Uterus (tissue), 4 donors: ENCODE data around the gene OBP2B. TPM values are rescaled to one million over a fixed set of nuclear protein-coding genes. Genes with fewer than 3 reads are reported as not detected.
"Not testable (repeated sequence)": the region's sequence is repeated elsewhere in the genome, so short reads cannot be mapped to it uniquely, and the experiment has no call there.

Experiments
- DNase-seq, 2 donors: peaks; one replicate each; pipeline ENCODE4 v3.0.0-alpha.2; 2019 to 2020
- H3K27ac ChIP-seq, 2 donors: fragments of 200-600 bp; sonication (generic); 1 replicate in 1 of 2; 2 replicates in 1 of 2; pipeline ENCODE4 v1.5.1; 2016 to 2018
- H3K27me3 ChIP-seq, 2 donors: fragments of 200-600 bp; sonication (generic); one replicate each; pipeline ENCODE4 v1.5.1; 2018 to 2019; ENCODE audit warnings: control low read depth in 1 of 2
- H3K36me3 ChIP-seq, 2 donors: fragments of 200-600 bp; sonication (generic); one replicate each; pipeline ENCODE4 v1.5.1; 2019; ENCODE audit warnings: control low read depth in 1 of 2
- H3K4me1 ChIP-seq, 2 donors: fragments of 200-600 bp; sonication (generic); one replicate each; pipeline ENCODE4 v1.5.1; 2018 to 2019; ENCODE audit warnings: control low read depth in 1 of 2
- H3K4me3 ChIP-seq, 2 donors: fragments of 200-600 bp; sonication (generic); 1 replicate in 1 of 2; 2 replicates in 1 of 2; pipeline ENCODE4 v1.5.1; 2018 to 2019; ENCODE audit warnings: mild to moderate bottlenecking in 1 of 2
- H3K9me3 ChIP-seq, 2 donors: fragments of 200-600 bp; sonication (generic); one replicate each; pipeline ENCODE4 v1.5.1; 2019; ENCODE audit warnings: control low read depth in 1 of 2
- CTCF ChIP-seq, 4 experiments: fragments of 200-600 bp in 2 of 4; fragments of 450-650 bp in 2 of 4; sonication (generic) in 2 of 4; IDR thresholded peaks; one replicate each; pipeline ENCODE4 v1.5.1; 2016 to 2019; ENCODE audit warnings: antibody characterized with exemption in 4 of 4, mild to moderate bottlenecking in 2 of 4, moderate library complexity in 1 of 4
- POLR2A ChIP-seq, 2 donors: fragments of 450-650 bp; IDR thresholded peaks; one replicate each; pipeline ENCODE4 v1.6.1; 2016; ENCODE audit warnings: antibody characterized with exemption in 2 of 2, mild to moderate bottlenecking in 1 of 2, moderate library complexity in 1 of 2
- intact Hi-C: fragments of 100-400 bp; cut with DNase I; formaldehyde crosslinking; loops from one replicate; pipeline ENCODE4 v1.15.1; 2023; ENCODE audit warnings: low total_unique reads
- total RNA-seq, 4 donors: library from RNA; depleted of rRNA in 3 of 4; stranded (reverse); fragments of >200 nt in 3 of 4; gene quantifications; one replicate each; pipeline versions ENCODE4 v1.1.0 to v1.2.4, GENCODE V29; 2014 to 2023
- donor health status: DM: yes; HTN: yes; CAD: no.

The OBP2B gene
- total RNA-seq, 4 donors from 2014 or later = not detected

- peak; percentile 81 to 84 for DNase-seq
- intact Hi-C loops = no loop called here
These were observed 29.3 kb upstream of the OBP2B start for GRCh38 chr9:133238272-133238850.

GRCh38 chr9:133237035-133237731 is 28.1 kb upstream of the OBP2B start:
- DNase-seq = peak in 1 of 2 donors; percentile 11
- H3K36me3 ChIP-seq = no peaks in the 10 kb centered on the region
- peaks cover 0 to 6% of the 10 kb centered on the region in 2 donors for H3K4me1 ChIP-seq
- TF ChIP-seq POLR2A (IDR thresholded peaks at IDR 0.05) (no peak), CTCF (IDR thresholded peaks at IDR 0.05) (no peak)
- peak overlapping the region; percentile 73 to 78 for H3K27ac ChIP-seq
- no peaks in the 10 kb centered on the region for H3K27me3 ChIP-seq
- intact Hi-C loops = no loop called here
- H3K4me3 ChIP-seq = no peak overlapping the region
- H3K9me3 ChIP-seq = no peaks in the 10 kb centered on the region

More at GRCh38 chr9:133238272-133238850, 29.3 kb upstream of the OBP2B start:
- Histone ChIP-seq H3K4me3 (peak overlapping the region; percentile 9 to 26), H3K36me3 (no peaks in the 10 kb centered on the region), H3K27ac (peak overlapping the region; percentile 73 to 78), H3K4me1 (peaks cover 0 to 6% of the 10 kb centered on the region in 2 donors), H3K9me3 (no peaks in the 10 kb centered on the region), H3K27me3 (no peaks in the 10 kb centered on the region)
- TF ChIP-seq POLR2A (IDR thresholded peaks at IDR 0.05) (no peak), CTCF (IDR thresholded peaks at IDR 0.05) (no peak)

- H3K4me3 ChIP-seq, H3K9me3 ChIP-seq, H3K36me3 ChIP-seq, H3K27me3 ChIP-seq, H3K4me1 ChIP-seq, intact Hi-C loops: not testable (repeated sequence)
- peak in 1 of 2 donors; percentile 14 for DNase-seq
- H3K27ac ChIP-seq = peak overlapping the region; percentile 73 to 78
These were observed 27.4 kb upstream of the OBP2B start for GRCh38 chr9:133236291-133237034.

- H3K27ac ChIP-seq = no peak overlapping the region
- DNase-seq = no peak
- H3K9me3 ChIP-seq = no peaks in the 10 kb centered on the region
- no peaks in the 10 kb centered on the region for H3K27me3 ChIP-seq
- H3K4me3 ChIP-seq = no peak overlapping the region
- intact Hi-C loops = no loop called here
- H3K36me3 ChIP-seq = no peaks in the 10 kb centered on the region
- peaks cover 0 to 6% of the 10 kb centered on the region in 2 donors for H3K4me1 ChIP-seq
- no peak for TF ChIP-seq POLR2A (IDR thresholded peaks at IDR 0.05)
- TF ChIP-seq CTCF (IDR thresholded peaks at IDR 0.05) = no peak
These were observed 26.6 kb upstream of the OBP2B start for GRCh38 chr9:133235549-133236222.

- Histone ChIP-seq H3K9me3 (no peaks in the 10 kb centered on the region), H3K4me3 (no peak overlapping the region), H3K4me1 (peaks cover 0 to 6% of the 10 kb centered on the region in 2 donors), H3K36me3 (no peaks in the 10 kb centered on the region), H3K27me3 (no peaks in the 10 kb centered on the region), H3K27ac (no peak overlapping the region)
- TF ChIP-seq CTCF (IDR thresholded peaks at IDR 0.05) (no peak), POLR2A (IDR thresholded peaks at IDR 0.05) (no peak)
- intact Hi-C loops = no loop called here
- no peak for DNase-seq
These were observed 25.7 kb upstream of the OBP2B start for GRCh38 chr9:133234577-133235322.
